ENCODE results near the gene KIF1B.

KIF1B gene

DNA sequence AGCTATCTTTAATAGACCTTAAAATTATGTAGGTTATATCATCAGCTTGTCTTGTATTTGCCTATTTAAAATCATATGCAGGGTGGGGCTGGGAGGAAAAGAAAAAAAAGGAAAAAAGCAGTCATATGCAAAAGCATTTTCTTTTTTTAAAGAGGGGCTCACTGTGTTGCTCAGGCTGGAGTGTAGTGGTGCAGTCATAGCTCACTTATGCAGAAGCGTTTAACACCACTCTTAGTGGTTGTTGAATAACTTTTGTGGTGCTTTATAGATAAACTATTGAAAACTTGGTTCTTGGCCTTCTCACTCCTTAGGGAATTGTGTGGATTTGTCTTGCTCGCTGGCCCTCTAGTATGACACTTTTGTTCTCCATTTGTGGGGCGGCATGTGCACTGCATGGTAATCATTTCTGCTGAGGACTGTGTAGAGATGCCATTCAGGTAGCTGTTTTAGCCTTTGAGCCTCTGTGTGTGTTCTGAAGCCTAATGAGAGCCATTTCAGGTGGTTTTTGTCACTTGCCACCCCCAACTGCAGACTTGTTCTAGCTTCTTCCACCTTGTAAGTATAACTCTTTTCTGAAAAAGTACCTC, 77.8 kb downstream of the KIF1B start:
- TF ChIP-seq, protein P1, sequence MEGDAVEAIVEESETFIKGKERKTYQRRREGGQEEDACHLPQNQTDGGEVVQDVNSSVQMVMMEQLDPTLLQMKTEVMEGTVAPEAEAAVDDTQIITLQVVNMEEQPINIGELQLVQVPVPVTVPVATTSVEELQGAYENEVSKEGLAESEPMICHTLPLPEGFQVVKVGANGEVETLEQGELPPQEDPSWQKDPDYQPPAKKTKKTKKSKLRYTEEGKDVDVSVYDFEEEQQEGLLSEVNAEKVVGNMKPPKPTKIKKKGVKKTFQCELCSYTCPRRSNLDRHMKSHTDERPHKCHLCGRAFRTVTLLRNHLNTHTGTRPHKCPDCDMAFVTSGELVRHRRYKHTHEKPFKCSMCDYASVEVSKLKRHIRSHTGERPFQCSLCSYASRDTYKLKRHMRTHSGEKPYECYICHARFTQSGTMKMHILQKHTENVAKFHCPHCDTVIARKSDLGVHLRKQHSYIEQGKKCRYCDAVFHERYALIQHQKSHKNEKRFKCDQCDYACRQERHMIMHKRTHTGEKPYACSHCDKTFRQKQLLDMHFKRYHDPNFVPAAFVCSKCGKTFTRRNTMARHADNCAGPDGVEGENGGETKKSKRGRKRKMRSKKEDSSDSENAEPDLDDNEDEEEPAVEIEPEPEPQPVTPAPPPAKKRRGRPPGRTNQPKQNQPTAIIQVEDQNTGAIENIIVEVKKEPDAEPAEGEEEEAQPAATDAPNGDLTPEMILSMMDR (conservative IDR thresholded peaks at IDR 0.05): no peak

DNA sequence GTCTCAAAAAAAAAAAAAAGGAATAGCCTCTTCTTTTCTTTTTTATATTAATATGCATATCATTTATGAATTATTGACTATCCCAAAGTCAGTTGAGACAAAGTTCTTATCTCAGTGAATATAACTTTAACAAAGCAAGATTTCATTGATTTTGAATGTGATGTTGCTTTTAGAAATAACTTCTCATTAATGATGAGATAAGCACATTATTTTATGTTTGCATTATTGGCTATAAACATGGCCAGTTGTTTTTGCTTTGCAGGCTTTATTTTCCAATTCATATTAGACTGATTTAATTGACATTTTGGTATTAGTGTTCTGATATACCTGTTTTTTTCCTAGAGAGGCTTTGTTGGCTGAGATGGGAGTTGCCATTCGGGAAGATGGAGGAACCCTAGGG, 81.3 kb downstream of the KIF1B start:
- H3K27ac ChIP-seq: no peak overlapping the region

More for the DNA sequence above, 77.8 kb downstream of the KIF1B start:
- H3K27ac ChIP-seq: no peak overlapping the region

DNA sequence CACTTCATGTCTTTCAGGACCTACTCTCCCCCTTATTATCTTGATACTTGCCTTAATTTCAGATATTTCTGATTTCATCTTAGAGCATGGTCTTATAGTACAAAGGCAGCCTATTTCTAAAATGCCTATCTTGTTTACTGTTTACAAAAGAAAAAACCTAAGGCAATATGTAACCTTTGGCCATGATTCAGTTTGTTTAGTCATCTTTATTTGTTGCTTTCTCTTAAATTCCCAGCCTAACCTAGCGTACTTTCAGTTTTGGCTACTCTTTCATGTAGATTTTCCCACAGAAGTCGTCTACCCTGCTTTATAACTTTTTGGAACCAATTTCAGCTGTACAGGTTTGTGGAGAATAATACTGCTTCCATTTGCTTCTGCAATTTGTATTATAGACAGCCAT, 81.8 kb downstream of the KIF1B start:
- TF ChIP-seq, protein P1 (conservative IDR thresholded peaks at IDR 0.05): no peak
- no peak overlapping the region for H3K27ac ChIP-seq

More for the DNA sequence above, 81.3 kb downstream of the KIF1B start:
- TF ChIP-seq, protein P1 (conservative IDR thresholded peaks at IDR 0.05): no peak

DNA sequence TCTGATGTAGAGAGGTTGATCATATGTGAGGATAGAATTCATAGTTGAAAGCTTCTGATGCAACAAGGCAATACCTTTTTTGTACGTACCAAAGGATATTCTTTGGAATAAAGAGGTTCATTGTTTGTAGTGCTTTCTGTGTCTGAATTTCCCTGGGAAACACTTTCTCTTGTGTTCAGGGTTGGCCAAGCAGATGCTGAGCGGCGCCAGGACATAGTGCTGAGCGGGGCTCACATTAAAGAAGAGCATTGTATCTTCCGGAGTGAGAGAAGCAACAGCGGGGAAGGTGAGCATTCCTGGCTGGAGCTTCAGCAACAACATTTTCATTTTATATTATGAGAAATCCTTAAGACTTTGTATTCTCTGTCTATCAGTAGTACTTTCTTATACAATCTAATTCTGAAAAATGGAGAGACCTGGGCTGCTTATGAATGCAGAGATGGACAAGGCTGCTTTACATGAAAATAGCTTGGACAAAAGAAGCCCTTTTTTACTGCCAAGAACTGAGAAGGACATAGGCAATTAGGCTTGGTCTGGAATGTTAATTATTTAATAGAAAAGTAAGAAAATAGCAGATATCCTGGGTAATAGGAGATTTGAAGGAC, 85.2 kb downstream of the KIF1B start:
- TF ChIP-seq, protein P1 (conservative IDR thresholded peaks at IDR 0.05): no peak
- no peak overlapping the region for H3K27ac ChIP-seq

DNA sequence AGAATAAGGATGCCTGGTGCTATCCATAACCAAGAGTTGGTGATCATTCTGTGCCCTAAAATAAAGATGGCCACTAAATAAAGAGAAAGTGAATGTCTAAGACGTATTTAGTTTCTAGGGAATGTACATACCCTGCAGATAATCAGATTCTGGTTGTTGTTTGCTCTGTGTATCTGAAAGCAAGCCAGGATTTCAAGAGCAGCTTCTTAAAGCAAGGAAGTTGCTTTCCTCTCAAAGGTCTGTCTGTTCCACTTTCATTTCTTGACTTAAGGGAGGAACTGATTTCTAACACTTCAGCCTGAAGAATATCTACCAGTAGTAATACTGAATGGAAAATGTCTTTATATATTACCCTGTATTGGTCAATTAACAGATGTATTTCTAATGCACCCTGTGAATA, 88.8 kb downstream of the KIF1B start:
- peak overlapping the region; percentile 57 for H3K27ac ChIP-seq
- TF ChIP-seq, protein P1 (conservative IDR thresholded peaks at IDR 0.05): no peak

DNA sequence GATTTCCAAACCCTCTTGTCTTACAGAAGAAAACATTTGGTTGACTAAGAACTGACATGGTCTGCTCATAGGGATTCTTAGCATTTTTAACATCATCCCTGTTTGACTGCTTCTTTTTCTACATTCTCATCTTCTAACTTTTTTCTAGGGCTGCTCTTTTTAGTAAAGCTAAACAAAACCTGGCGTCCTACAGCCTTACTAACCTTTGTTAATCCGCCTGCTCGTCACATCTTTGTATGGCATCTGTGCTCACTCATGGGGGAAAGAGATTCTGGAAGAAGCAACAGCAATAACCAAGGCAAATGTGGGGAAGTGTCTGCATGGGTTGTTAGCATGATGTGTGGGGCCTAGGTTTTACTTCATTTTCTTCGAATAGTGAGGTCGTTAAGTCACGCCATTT, 92.0 kb downstream of the KIF1B start:
- TF ChIP-seq, protein P1 (conservative IDR thresholded peaks at IDR 0.05): no peak
- H3K27ac ChIP-seq: no peak overlapping the region

DNA sequence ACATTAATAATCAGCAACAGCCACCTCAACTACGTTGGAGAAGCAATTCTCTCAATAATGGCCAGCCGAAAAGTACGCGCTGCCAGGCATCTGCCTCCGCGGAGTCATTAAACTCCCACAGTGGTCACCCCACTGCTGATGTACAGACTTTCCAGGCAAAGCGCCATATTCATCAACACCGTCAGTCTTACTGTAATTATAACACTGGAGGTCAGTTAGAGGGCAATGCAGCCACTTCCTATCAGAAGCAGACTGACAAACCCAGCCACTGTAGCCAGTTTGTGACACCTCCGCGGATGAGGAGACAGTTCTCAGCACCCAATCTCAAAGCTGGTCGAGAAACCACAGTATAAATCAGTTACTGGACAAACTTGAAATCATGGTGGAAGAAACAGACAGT, 93.9 kb downstream of the KIF1B start:
- TF ChIP-seq, protein P1 (conservative IDR thresholded peaks at IDR 0.05): no peak
- no peak overlapping the region for H3K27ac ChIP-seq
